Nephron progenitor cell (in vitro differentiated cells): ENCODE data around the gene ABCG4.

Source experiments
- DNase-seq: peaks from one replicate; pipeline ENCODE4 v3.0.0; 2021
- H3K27ac Mint-ChIP-seq: 2 replicates; pipeline ENCODE4 v1.8.0; 2021; ENCODE audit warnings: mild to moderate bottlenecking, moderate library complexity, mixed read lengths
- H3K27me3 Mint-ChIP-seq: 2 replicates; pipeline ENCODE4 v1.8.0; 2021; ENCODE audit warnings: mild to moderate bottlenecking, low read depth, mixed read lengths; ENCODE audit not compliant: poor library complexity
- H3K36me3 Mint-ChIP-seq: 2 replicates; pipeline ENCODE4 v1.8.0; 2021; ENCODE audit warnings: low read depth, mixed read lengths
- H3K4me1 Mint-ChIP-seq: 2 replicates; pipeline ENCODE4 v1.8.0; 2021; ENCODE audit warnings: mixed read lengths
- H3K4me3 Mint-ChIP-seq: 2 replicates; pipeline ENCODE4 v1.8.0; 2021; ENCODE audit warnings: mild to moderate bottlenecking, moderate library complexity, mixed read lengths
- H3K9me3 Mint-ChIP-seq: 2 replicates; pipeline ENCODE4 v1.8.0; 2021; ENCODE audit warnings: mild to moderate bottlenecking, moderate library complexity, mixed read lengths
- TF ChIP-seq, protein P1 (sequence below): fragments of 200-600 bp; sonication (generic); IDR thresholded peaks from 2 replicates; pipeline ENCODE4 v1.5.0; 2021; ENCODE audit warnings: antibody characterized with exemption

The ABCG4 gene

GRCh38 chr11:119103793-119104192, 45.1 kb upstream of the ABCG4 start:
- Mint-ChIP-seq H3K4me1 (peaks cover 77% of the 10 kb centered on the region), H3K9me3 (no peaks in the 10 kb centered on the region), H3K27me3 (peaks cover 10% of the 10 kb centered on the region), H3K27ac (peak overlapping the region; percentile 78), H3K36me3 (peaks cover 3% of the 10 kb centered on the region), H3K4me3 (peak overlapping the region; percentile 59)
- TF ChIP-seq, protein P1, sequence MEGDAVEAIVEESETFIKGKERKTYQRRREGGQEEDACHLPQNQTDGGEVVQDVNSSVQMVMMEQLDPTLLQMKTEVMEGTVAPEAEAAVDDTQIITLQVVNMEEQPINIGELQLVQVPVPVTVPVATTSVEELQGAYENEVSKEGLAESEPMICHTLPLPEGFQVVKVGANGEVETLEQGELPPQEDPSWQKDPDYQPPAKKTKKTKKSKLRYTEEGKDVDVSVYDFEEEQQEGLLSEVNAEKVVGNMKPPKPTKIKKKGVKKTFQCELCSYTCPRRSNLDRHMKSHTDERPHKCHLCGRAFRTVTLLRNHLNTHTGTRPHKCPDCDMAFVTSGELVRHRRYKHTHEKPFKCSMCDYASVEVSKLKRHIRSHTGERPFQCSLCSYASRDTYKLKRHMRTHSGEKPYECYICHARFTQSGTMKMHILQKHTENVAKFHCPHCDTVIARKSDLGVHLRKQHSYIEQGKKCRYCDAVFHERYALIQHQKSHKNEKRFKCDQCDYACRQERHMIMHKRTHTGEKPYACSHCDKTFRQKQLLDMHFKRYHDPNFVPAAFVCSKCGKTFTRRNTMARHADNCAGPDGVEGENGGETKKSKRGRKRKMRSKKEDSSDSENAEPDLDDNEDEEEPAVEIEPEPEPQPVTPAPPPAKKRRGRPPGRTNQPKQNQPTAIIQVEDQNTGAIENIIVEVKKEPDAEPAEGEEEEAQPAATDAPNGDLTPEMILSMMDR: no peak
- no peak for DNase-seq

DNA sequence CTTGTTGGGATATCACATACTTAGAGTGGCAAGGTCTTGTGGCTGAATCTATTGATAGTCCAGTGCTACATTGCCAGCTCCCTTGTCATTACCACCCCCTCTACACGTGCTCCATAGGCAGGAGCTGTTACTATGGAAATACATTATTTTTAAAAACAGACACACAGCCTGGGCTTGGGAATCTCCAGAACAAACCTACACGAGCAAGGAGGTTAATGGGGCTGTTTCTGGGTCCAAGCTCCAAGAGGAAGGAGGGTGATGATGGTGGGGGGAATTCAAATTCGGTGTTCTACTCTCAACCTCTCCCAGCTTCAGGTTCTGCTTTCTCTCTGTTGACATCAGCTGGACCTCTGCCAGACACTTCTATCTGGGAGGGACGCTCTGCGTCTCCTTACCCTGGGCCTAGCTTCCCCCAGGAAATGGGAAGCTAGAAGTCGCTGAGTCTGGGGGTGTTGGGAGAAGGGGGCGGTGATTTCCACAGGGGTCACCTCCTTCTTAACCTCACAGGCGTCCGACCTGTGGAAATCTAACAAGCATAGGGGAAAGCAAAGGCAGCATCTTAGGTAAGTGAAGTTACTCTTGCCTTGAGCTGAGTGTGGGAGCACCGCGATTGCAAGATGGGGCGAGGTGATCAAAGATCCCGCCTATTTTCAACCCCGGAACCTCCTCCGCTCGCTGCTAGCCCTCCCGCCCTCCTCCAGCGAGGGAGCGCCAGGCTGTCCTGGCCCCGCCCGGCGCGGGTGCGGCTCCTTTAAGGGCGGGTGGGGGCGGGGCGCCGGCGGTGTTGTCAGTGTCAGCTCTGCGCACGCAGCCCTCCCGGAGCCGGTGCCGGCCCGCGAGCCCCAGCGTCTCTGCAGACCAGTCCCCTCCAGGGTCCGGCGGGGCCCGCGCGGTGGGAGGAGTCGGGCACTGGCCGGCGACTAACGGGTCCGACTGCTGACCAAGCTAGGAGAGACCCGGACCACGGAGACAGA, 42.0 kb upstream of the ABCG4 start, which contains the start of gene C2CD2L:
TSS of gene C2CD2L (plus strand) at position 781 of the 974 bp plus-strand sequence. CDS start 398 bp downstream, outside the sequence.
- peaks cover 7% of the 10 kb centered on the region for H3K36me3 Mint-ChIP-seq
- H3K4me1 Mint-ChIP-seq: peaks cover 71% of the 10 kb centered on the region
- peak within 1 kb of the TSS; percentile 79 for H3K27ac Mint-ChIP-seq
- no peaks in the 10 kb centered on the region for H3K9me3 Mint-ChIP-seq
- peaks cover 19% of the 10 kb centered on the region for H3K27me3 Mint-ChIP-seq
- DNase-seq: peak; percentile 88
- TF ChIP-seq, protein P1: no peak
- peak within 1 kb of the TSS; percentile 83 for H3K4me3 Mint-ChIP-seq

DNA sequence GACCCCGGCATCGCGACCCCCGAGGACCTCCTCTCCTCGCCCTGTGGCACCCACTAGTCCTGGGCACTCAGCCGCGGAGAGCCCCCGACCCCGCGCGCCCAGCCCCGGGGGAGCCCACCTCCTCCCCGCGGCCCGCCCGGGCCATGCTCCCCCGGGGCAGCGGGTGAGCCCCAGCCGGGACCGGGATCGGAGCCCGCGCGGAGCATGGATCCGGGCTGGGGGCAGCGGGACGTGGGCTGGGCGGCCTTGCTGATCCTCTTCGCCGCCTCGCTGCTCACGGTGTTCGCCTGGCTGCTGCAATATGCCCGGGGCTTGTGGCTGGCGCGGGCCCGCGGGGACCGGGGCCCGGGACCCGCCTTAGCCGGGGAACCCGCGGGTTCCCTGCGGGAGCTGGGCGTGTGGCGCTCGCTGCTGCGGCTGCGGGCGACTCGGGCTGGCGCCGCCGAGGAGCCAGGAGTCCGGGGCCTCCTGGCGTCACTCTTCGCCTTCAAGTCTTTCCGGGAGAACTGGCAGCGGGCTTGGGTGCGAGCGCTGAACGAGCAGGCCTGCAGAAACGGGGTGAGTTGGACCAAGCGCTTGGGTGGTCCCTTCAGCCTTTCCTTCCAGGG, 41.2 kb upstream of the ABCG4 start:
- peak; percentile 47 for DNase-seq
- peaks cover 19% of the 10 kb centered on the region for H3K27me3 Mint-ChIP-seq
- H3K4me1 Mint-ChIP-seq: peaks cover 64% of the 10 kb centered on the region
- peaks cover 9% of the 10 kb centered on the region for H3K36me3 Mint-ChIP-seq
- H3K4me3 Mint-ChIP-seq: peak overlapping the region; percentile 83
- TF ChIP-seq, protein P1: no peak
- no peaks in the 10 kb centered on the region for H3K9me3 Mint-ChIP-seq
- H3K27ac Mint-ChIP-seq: no peak overlapping the region

GRCh38 chr11:119108146-119108856, 40.6 kb upstream of the ABCG4 start:
- H3K4me3 Mint-ChIP-seq: peak overlapping the region; percentile 80
- H3K9me3 Mint-ChIP-seq: no peaks in the 10 kb centered on the region
- no peak for DNase-seq
- peaks cover 9% of the 10 kb centered on the region for H3K36me3 Mint-ChIP-seq
- H3K4me1 Mint-ChIP-seq: peaks cover 57% of the 10 kb centered on the region
- no peak overlapping the region for H3K27ac Mint-ChIP-seq
- TF ChIP-seq, protein P1: no peak
- H3K27me3 Mint-ChIP-seq: peaks cover 19% of the 10 kb centered on the region

DNA sequence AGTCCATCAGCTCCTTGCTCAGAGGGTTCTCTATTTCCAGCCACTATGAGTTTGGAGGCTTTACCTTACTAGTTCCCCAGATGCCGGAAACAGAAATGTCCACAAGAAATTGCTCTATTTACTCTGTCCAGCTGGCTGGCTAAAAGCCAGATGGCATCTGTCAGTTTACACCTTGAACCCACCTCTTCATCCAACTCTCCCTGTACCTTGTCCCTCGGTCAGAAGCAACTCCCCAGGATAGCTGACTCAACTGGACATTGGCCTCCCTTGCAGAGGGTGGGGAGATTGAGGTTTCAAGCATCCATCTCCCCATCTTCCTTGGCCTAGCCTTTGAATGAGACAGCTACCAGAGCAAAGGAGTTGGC, 40.0 kb upstream of the ABCG4 start:
- H3K27ac Mint-ChIP-seq: no peak overlapping the region
- H3K9me3 Mint-ChIP-seq: no peaks in the 10 kb centered on the region
- DNase-seq: no peak
- peaks cover 52% of the 10 kb centered on the region for H3K4me1 Mint-ChIP-seq
- TF ChIP-seq, protein P1: no peak
- H3K4me3 Mint-ChIP-seq: peak overlapping the region; percentile 80
- peaks cover 19% of the 10 kb centered on the region for H3K27me3 Mint-ChIP-seq
- H3K36me3 Mint-ChIP-seq: peaks cover 9% of the 10 kb centered on the region
